K562 (cell line): ENCODE measurements around the gene PMEPA1. TPM values are rescaled to one million over a fixed set of nuclear protein-coding genes. Genes with fewer than 3 reads are reported as not detected.

Source experiments
- ATAC-seq: fragments of 200-7000 bp; cut with Tn5 transposase; 3 replicates; pipeline ENCODE4 v1.9.1; 2020; ENCODE audit warnings: moderate library complexity
- BruUV-seq: library from RNA; stranded (reverse); fragments of 400-500 nt; replicated peaks from 2 replicates; lab custom pipeline; 2021; lab: Mats Ljungman, UMichigan
- CTCF ChIA-PET: fragments of 300-600 bp; formaldehyde crosslinking; extraction: SDS; loops from one replicate; lab custom pipeline; 2021; ENCODE audit warnings: low intra/inter-chr PET ratio; lab: Yijun Ruan, JAX
- POLR2A ChIA-PET: fragments of 300-600, 350-650 bp; sonication (Branson Sonifier 250); formaldehyde crosslinking; extraction: SDS; loops from one replicate; lab custom pipeline; 2021; ENCODE audit warnings: antibody characterized with exemption, inconsistent platforms; lab: Yijun Ruan, JAX
- DNase-seq, 4 experiments: peaks; one replicate each; pipeline versions ENCODE4 v3.0.0 to v3.0.0-alpha.2; 2011 to 2018; ENCODE audit warnings: low spot score in 3 of 4, mixed read lengths in 3 of 4; ENCODE audit errors: extremely low read depth in 1 of 4
- FAIRE-seq: peaks from 2 replicates; lab custom pipeline; 2011; peaks lifted over from hg19 to GRCh38; lab: Jason Lieb, UNC
- H2AFZ ChIP-seq: 2 replicates; pipeline ENCODE4 v1.6.0; 2011; ENCODE audit warnings: low read depth, low read length, control low read depth, inconsistent platforms
- H3K27ac ChIP-seq: fragments of 200-600 bp; 3 replicates; pipeline ENCODE4 v1.8.0; 2011; ENCODE audit warnings: low read depth, mild to moderate bottlenecking, control low read depth, inconsistent platforms, low read length, moderate library complexity, mixed read lengths; ENCODE audit errors: extremely low read depth
- H3K27me3 ChIP-seq, 2 experiments: fragments of 300-600 bp in 1 of 2; 2 replicates in 1 of 2; 3 replicates in 1 of 2; pipeline versions ENCODE4 v1.6.0 to v1.8.0; 2011; ENCODE audit warnings: inconsistent platforms in 2 of 2, low read length in 2 of 2, mild to moderate bottlenecking in 1 of 2, mixed read lengths in 1 of 2, moderate library complexity in 1 of 2; ENCODE audit not compliant: control insufficient read depth in 2 of 2, insufficient read depth in 2 of 2
- H3K36me3 ChIP-seq: fragments of 300-600 bp; 3 replicates; pipeline ENCODE4 v1.8.0; 2011; ENCODE audit warnings: mild to moderate bottlenecking, low read length, inconsistent platforms; ENCODE audit not compliant: control insufficient read depth, insufficient read depth
- H3K4me1 ChIP-seq, 2 experiments: fragments of 200-600 bp in 1 of 2; replicated peaks in 1 of 2; 2 replicates in 1 of 2; 3 replicates in 1 of 2; pipeline versions ENCODE4 v1.5.1 to v1.8.0; 2011; ENCODE audit warnings: inconsistent platforms in 2 of 2, low read length in 2 of 2, mild to moderate bottlenecking in 1 of 2, mixed read lengths in 1 of 2, moderate library complexity in 1 of 2; ENCODE audit not compliant: control insufficient read depth in 2 of 2, insufficient read depth in 2 of 2
- H3K4me2 ChIP-seq: 2 replicates; pipeline ENCODE4 v1.6.1; 2011; ENCODE audit warnings: low read length, control low read depth, inconsistent platforms, mixed read lengths; ENCODE audit not compliant: insufficient read depth
- H3K4me3 ChIP-seq: fragments of 200-600 bp; sonication (generic), shearing (Covaris generic); 2 replicates; pipeline ENCODE4 v1.5.1; 2016; ENCODE audit warnings: control low read depth, inconsistent platforms
- H3K79me2 ChIP-seq: fragments of 200-600 bp; 3 replicates; pipeline ENCODE4 v1.8.0; 2011; ENCODE audit warnings: low read length, inconsistent platforms; ENCODE audit not compliant: control insufficient read depth, insufficient read depth
- H3K9ac ChIP-seq, 2 experiments: 2 replicates each; pipeline versions ENCODE4 v1.6.0 to v1.6.1; 2011; ENCODE audit warnings: low read depth in 2 of 2, low read length in 2 of 2, control low read depth in 1 of 2, inconsistent platforms in 1 of 2, mild to moderate bottlenecking in 1 of 2, mixed read lengths in 1 of 2; ENCODE audit not compliant: insufficient read depth in 1 of 2
- H3K9me1 ChIP-seq: one replicate; pipeline ENCODE4 v1.6.0; 2011; ENCODE audit warnings: inconsistent platforms, mild to moderate bottlenecking, low read length, moderate library complexity; ENCODE audit not compliant: control insufficient read depth, insufficient read depth
- H3K9me3 ChIP-seq: replicated peaks from 2 replicates; pipeline ENCODE4 v1.5.1; 2011; ENCODE audit warnings: low read depth, low read length, inconsistent platforms; ENCODE audit not compliant: control insufficient read depth, insufficient read depth
- H4K20me1 ChIP-seq: replicated peaks from 2 replicates; pipeline ENCODE4 v1.6.1; 2011; ENCODE audit warnings: low read length, inconsistent platforms, mixed read lengths; ENCODE audit not compliant: control insufficient read depth, insufficient read depth
- CEBPB ChIP-seq: fragments of 450-650 bp; IDR thresholded peaks from 2 replicates; pipeline ENCODE4 v1.6.1; 2016; ENCODE audit warnings: missing genetic modification characterization, missing compliant biosample characterization
- CEBPG ChIP-seq, 3 experiments: fragments of 200-800 bp in 1 of 3; sonication (Bioruptor generic) in 1 of 3; sonication (generic) in 1 of 3; formaldehyde crosslinking in 1 of 3; IDR thresholded peaks in 2 of 3; conservative IDR thresholded peaks in 1 of 3; 2 replicates each; pipeline versions ENCODE4 v1.6.1 to v1.8.0; 2016 to 2022; ENCODE audit warnings: missing compliant biosample characterization in 2 of 3, missing genetic modification characterization in 2 of 3, mild to moderate bottlenecking in 1 of 3, missing genetic modification reagents in 1 of 3
- GTF2B ChIP-seq: IDR thresholded peaks from 2 replicates; pipeline ENCODE4 v1.6.1; 2011; ENCODE audit not compliant: insufficient read length; ENCODE audit errors: extremely low read depth
- ZBTB11 ChIP-seq, 3 experiments: fragments of 200-800 bp in 1 of 3; fragments of 250-450 bp in 1 of 3; fragments of 450-650 bp in 1 of 3; sonication (Bioruptor Pico) in 1 of 3; sonication (Bioruptor generic) in 1 of 3; formaldehyde crosslinking in 1 of 3; IDR thresholded peaks; 2 replicates each; pipeline versions ENCODE4 v1.6.1 to v1.8.0; 2016 to 2022; ENCODE audit warnings: mild to moderate bottlenecking in 2 of 3, missing genetic modification characterization in 2 of 3, missing compliant biosample characterization in 1 of 3, moderate library complexity in 1 of 3
- WGBS: fragments of 100-300 bp; shearing (Covaris generic); methylation state at CpG from one replicate; pipeline ENCODE4 v1.1.6; 2016; ENCODE audit warnings: low coverage, mixed read lengths; ENCODE audit not compliant: insufficient coverage; ENCODE audit errors: missing lambda C conversion rate; 5-methylcytosine and 5-hydroxymethylcytosine counted together
- in situ Hi-C: fragments of 300-500 bp; cut with MboI; formaldehyde crosslinking; loops from 4 replicates; pipeline ENCODE4 v1.15.0; 2018; ENCODE audit warnings: inconsistent platforms, mixed read lengths
- intact Hi-C: fragments of 100-400 bp; cut with micrococcal nuclease; formaldehyde crosslinking; loops from 2 replicates; pipeline ENCODE4 v1.14.2; 2022
- polyA plus RNA-seq, 8 experiments: library from polyadenylated mRNA; depleted of rRNA in 4 of 8; stranded (reverse) in 5 of 8; unstranded in 3 of 8; fragments of >200 nt; fragmentation: Nextera tagmentation in 2 of 8; fragmentation: Illumina TruSeq in 1 of 8; extraction: Ambion mirVana in 2 of 8; extraction: Trizol in 1 of 8; gene quantifications; 2 replicates each; pipeline versions ENCODE4 v1.2.1 to v1.2.3, GENCODE V29; 2011 to 2014; ENCODE audit warnings: inconsistent platforms in 1 of 8, missing spikeins in 1 of 8
- total RNA-seq, 7 experiments: library from RNA; depleted of rRNA in 6 of 7; stranded (reverse); fragments of >200 nt in 6 of 7; fragmentation: Illumina TruSeq in 2 of 7; extraction: Trizol in 2 of 7; gene quantifications; 2 replicates each; pipeline versions ENCODE4 v1.2.1 to v1.2.3, GENCODE V29; 2011 to 2021; ENCODE audit warnings: low replicate concordance in 1 of 7

PMEPA1 gene
- total and polyA plus RNA-seq, 9 of the 15 experiments (the other 6 are each of a cell fraction or from before 2014, with no cell fraction given) = 0.16 TPM; not detected in 8

GRCh38 chr20:57749869-57750268 lies 40.1 kb upstream of the PMEPA1 start:
- Histone ChIP-seq H3K9ac (no peak overlapping the region), H3K27me3 (peaks cover 5 to 16% of the 10 kb centered on the region in 2 experiments; a peak in 3 of 5 replicates), H3K27ac (no peak overlapping the region), H3K9me3 (no peaks in the 10 kb centered on the region), H2AFZ (no peak overlapping the region), H3K4me3 (no peak overlapping the region), H3K79me2 (no peaks in the 10 kb centered on the region), H4K20me1 (no peaks in the 10 kb centered on the region), H3K4me2 (no peak overlapping the region), H3K36me3 (no peaks in the 10 kb centered on the region), H3K4me1 (peaks cover 0 to 7% of the 10 kb centered on the region in 2 experiments; a peak in 2 of 5 replicates), H3K9me1 (no peaks in the 10 kb centered on the region)
- intact Hi-C loops = no loop called here
- WGBS = 20% methylated on average over 7 of the region's 7 CpGs
- no peak for TF ChIP-seq GTF2B
- TF ChIP-seq ZBTB11 (CRISPR knock-in tag; IDR thresholded peaks at IDR 0.05) = 0 out of 6 replicates have a peak, but pooled peaks of 1 of the 3 experiments have one; percentile 29
- TF ChIP-seq CEBPB (tag) = peak; percentile 49; the same call in 1 of the 2 replicates
- no peak for TF ChIP-seq CEBPG (CRISPR knock-in tag; IDR thresholded peaks at IDR 0.05)
- 0 out of 4 replicates have a peak, but pooled peaks of 1 of the 2 experiments have one; percentile 10 for TF ChIP-seq CEBPG (tag; conservative IDR thresholded peaks at IDR 0.05 in 1 of 2, IDR thresholded peaks at IDR 0.05 in 1 of 2)
- ATAC-seq = no peak
- DNase-seq = no peak
- CTCF ChIA-PET = no interaction called here
- in situ Hi-C loops = no loop called here
- BruUV-seq = no TSS peak
- FAIRE-seq = no peak
- POLR2A ChIA-PET = no interaction called here
